Measurements from ENCODE around the gene LSG1. TPM values are rescaled to one million over a fixed set of nuclear protein-coding genes. Genes with fewer than 3 reads are reported as not detected.

The LSG1 gene
- total and polyA plus RNA-seq, 2 of the 13 experiments (the other 11 are each of a cell fraction or from before 2014, with no cell fraction given), result 21.4 to 32.1 TPM

GRCh38 chr3:194671900-194672808 lies at the start of gene LSG1 (continued):
- TF ChIP-seq ZBTB26 (CRISPR knock-in tag; IDR thresholded peaks at IDR 0.05; ENCODE audit: borderline replicate concordance), result 0 out of 2 replicates have a peak, but pooled peaks have one; percentile 42
- peak; percentile 94 for TF ChIP-seq IKZF5 (CRISPR knock-in tag; IDR thresholded peaks at IDR 0.05)
- TF ChIP-seq ZNF616 (CRISPR knock-in tag; IDR thresholded peaks at IDR 0.05; ENCODE audit: low read depth), result no peak; the same call in 1 of the 2 replicates
- TF ChIP-seq KMT2B (CRISPR knock-in tag; IDR thresholded peaks at IDR 0.05), result peak; percentile 96
- TF ChIP-seq ZSCAN20 (CRISPR knock-in tag; IDR thresholded peaks at IDR 0.05; ENCODE audit: borderline replicate concordance), result no peak
- no peak for TF ChIP-seq ZNF224 (CRISPR knock-in tag; IDR thresholded peaks at IDR 0.05)
- peak; percentile 62; the same call in 1 of the 2 replicates for TF ChIP-seq ZNF878 (CRISPR knock-in tag; IDR thresholded peaks at IDR 0.05)
- TF ChIP-seq NR2F1 (CRISPR knock-in tag; IDR thresholded peaks at IDR 0.05), result no peak
- peak; percentile 69 for TF ChIP-seq BCL6 (CRISPR knock-in tag; IDR thresholded peaks at IDR 0.05)
- no peak for TF ChIP-seq ATAD3A (CRISPR knock-in tag; IDR thresholded peaks at IDR 0.05)
- TF ChIP-seq TMF1 (CRISPR knock-in tag; IDR thresholded peaks at IDR 0.05; ENCODE audit: low read depth), result no peak
- 0 out of 2 replicates have a peak, but pooled peaks have one; percentile 58 for TF ChIP-seq SMYD3 (CRISPR knock-in tag; IDR thresholded peaks at IDR 0.05)
- no peak for TF ChIP-seq EZH2 (conservative IDR thresholded peaks at IDR 0.05; ENCODE audit: low read depth, low read length)
- no peak for TF ChIP-seq ZNF674 (CRISPR knock-in tag; IDR thresholded peaks at IDR 0.05; ENCODE audit: low read depth)
- no peak for TF ChIP-seq DMTF1 (CRISPR knock-in tag; IDR thresholded peaks at IDR 0.05)
- TF ChIP-seq TAF1 (CRISPR knock-in tag; IDR thresholded peaks at IDR 0.05), result peak; percentile 66
- no peak for TF ChIP-seq GZF1 (CRISPR knock-in tag; IDR thresholded peaks at IDR 0.05)
- no peak for TF ChIP-seq ZNF761 (CRISPR knock-in tag; conservative IDR thresholded peaks at IDR 0.05)
- TF ChIP-seq NFKBIZ (CRISPR knock-in tag; IDR thresholded peaks at IDR 0.05), result no peak
- TF ChIP-seq SAP130 (CRISPR knock-in tag; IDR thresholded peaks at IDR 0.05; ENCODE audit: low read depth), result peak; percentile 97
- TF ChIP-seq ZNF770 (CRISPR knock-in tag; IDR thresholded peaks at IDR 0.05), result no peak
- TF ChIP-seq HOXD1 (CRISPR knock-in tag; IDR thresholded peaks at IDR 0.05), result no peak; the same call in 1 of the 2 replicates
- TF ChIP-seq ZNF883 (CRISPR knock-in tag; IDR thresholded peaks at IDR 0.05; ENCODE audit: not compliant biosample characterization), result no peak
- peak; percentile 53; the same call in 1 of the 2 replicates for TF ChIP-seq ZNF317 (CRISPR knock-in tag; IDR thresholded peaks at IDR 0.05)

Measured in HepG2 (cell line).